ENCODE measurements around the gene QPCTL. TPM values are rescaled to one million over a fixed set of nuclear protein-coding genes. Genes with fewer than 3 reads are reported as not detected.

Gene QPCTL
- total and polyA plus RNA-seq, 2 of the 13 experiments (the other 11 are each of a cell fraction or from before 2014, with no cell fraction given) = 16.0 to 19.1 TPM

- no peak for TF ChIP-seq NFRKB (IDR thresholded peaks at IDR 0.05)
- TF ChIP-seq TEAD3 (CRISPR knock-in tag; optimal IDR thresholded peaks at IDR 0.05; ENCODE audit: borderline replicate concordance) = peak; percentile 87
- TF ChIP-seq ZFP91 (CRISPR knock-in tag; IDR thresholded peaks at IDR 0.05; ENCODE audit: borderline replicate concordance) = peak; percentile 100
- TF ChIP-seq POLR2AphosphoS2 (IDR thresholded peaks at IDR 0.05; ENCODE audit: low read depth, low read length) = no peak
- TF ChIP-seq NFKB2 (CRISPR knock-in tag; IDR thresholded peaks at IDR 0.05; ENCODE audit: borderline replicate concordance) = peak; percentile 53; the same call in 1 of the 2 replicates
- peak; percentile 39; the same call in 1 of the 2 replicates for TF ChIP-seq YEATS4 (CRISPR knock-in tag; IDR thresholded peaks at IDR 0.05; ENCODE audit: borderline replicate concordance)
- TF ChIP-seq MXD1 (CRISPR knock-in tag; IDR thresholded peaks at IDR 0.05) = no peak
- TF ChIP-seq DPF2 (CRISPR knock-in tag; IDR thresholded peaks at IDR 0.05; ENCODE audit: borderline replicate concordance, low read depth) = no peak
- TF ChIP-seq TAF1 (CRISPR knock-in tag; IDR thresholded peaks at IDR 0.05) = peak; percentile 15; the same call in 1 of the 2 replicates
- TF ChIP-seq SP2 (CRISPR knock-in tag; IDR thresholded peaks at IDR 0.05) = peak; percentile 38; the same call in 1 of the 2 replicates
- peak in 1 of 2 experiments; percentile 66; a peak in 2 of 4 replicates for TF ChIP-seq EP300 (IDR thresholded peaks at IDR 0.05; ENCODE audit: low read depth in 2 of 2, low read length in 2 of 2)
- peak; percentile 59; the same call in 1 of the 2 replicates for TF ChIP-seq EP300 (CRISPR knock-in tag; IDR thresholded peaks at IDR 0.05; ENCODE audit: borderline replicate concordance)
- no peak for TF ChIP-seq SUZ12 (IDR thresholded peaks at IDR 0.05; ENCODE audit: low read depth, low read length)
- peak; percentile 15; the same call in 1 of the 2 replicates for TF ChIP-seq ZNF709 (CRISPR knock-in tag; IDR thresholded peaks at IDR 0.05)
- TF ChIP-seq ZNF556 (CRISPR knock-in tag; IDR thresholded peaks at IDR 0.05; ENCODE audit: borderline replicate concordance) = peak; percentile 86; the same call in 1 of the 2 replicates
- TF ChIP-seq MED13 (CRISPR knock-in tag; IDR thresholded peaks at IDR 0.05) = peak; percentile 74; the same call in 1 of the 2 replicates
- no peak for TF ChIP-seq SRSF4 (IDR thresholded peaks at IDR 0.05; ENCODE audit: low read depth, low read length, poor library complexity, severe bottlenecking)
- TF ChIP-seq PAWR (CRISPR knock-in tag; IDR thresholded peaks at IDR 0.05; ENCODE audit: borderline replicate concordance) = no peak
- peak; percentile 15; the same call in 1 of the 2 replicates for TF ChIP-seq ZNF652 (CRISPR knock-in tag; IDR thresholded peaks at IDR 0.05; ENCODE audit: borderline replicate concordance, low read depth)
- TF ChIP-seq PHF21A (CRISPR knock-in tag; IDR thresholded peaks at IDR 0.05) = peak; percentile 95
- TF ChIP-seq KLF12 (CRISPR knock-in tag; IDR thresholded peaks at IDR 0.05; ENCODE audit: borderline replicate concordance) = peak; percentile 71; the same call in 1 of the 2 replicates
- 0 out of 2 replicates have a peak, but pooled peaks have one; percentile 77 for TF ChIP-seq AKAP8 (CRISPR knock-in tag; IDR thresholded peaks at IDR 0.05)
- no peak for TF ChIP-seq MXD3 (CRISPR knock-in tag; IDR thresholded peaks at IDR 0.05)
- TF ChIP-seq ZNF263 (CRISPR knock-in tag; IDR thresholded peaks at IDR 0.05) = 0 out of 2 replicates have a peak, but pooled peaks have one; percentile 24
- TF ChIP-seq SIX4 (CRISPR knock-in tag; IDR thresholded peaks at IDR 0.05) = peak; percentile 67; the same call in 1 of the 2 replicates
- TF ChIP-seq WIZ (CRISPR knock-in tag; IDR thresholded peaks at IDR 0.05) = no peak; the same call in 1 of the 2 replicates
- TF ChIP-seq ZBTB20 (CRISPR knock-in tag; IDR thresholded peaks at IDR 0.05; ENCODE audit: borderline replicate concordance, low read depth) = peak; percentile 64; the same call in 1 of the 2 replicates
- TF ChIP-seq RFX5 (IDR thresholded peaks at IDR 0.05; ENCODE audit: low read depth, low read length) = peak; percentile 59
- TF ChIP-seq ASH2L (IDR thresholded peaks at IDR 0.05; ENCODE audit: insufficient read length, low read depth, low read length) = peak; percentile 59
Measured at GRCh38 chr19:45717131-45717982, 24.9 kb downstream of the QPCTL start (continued).
